Measurements from ENCODE around the gene LIMA1.
A peak's percentile ranks its signal among the peaks of the same experiment; 100 is the strongest.

LIMA1 gene

DNA sequence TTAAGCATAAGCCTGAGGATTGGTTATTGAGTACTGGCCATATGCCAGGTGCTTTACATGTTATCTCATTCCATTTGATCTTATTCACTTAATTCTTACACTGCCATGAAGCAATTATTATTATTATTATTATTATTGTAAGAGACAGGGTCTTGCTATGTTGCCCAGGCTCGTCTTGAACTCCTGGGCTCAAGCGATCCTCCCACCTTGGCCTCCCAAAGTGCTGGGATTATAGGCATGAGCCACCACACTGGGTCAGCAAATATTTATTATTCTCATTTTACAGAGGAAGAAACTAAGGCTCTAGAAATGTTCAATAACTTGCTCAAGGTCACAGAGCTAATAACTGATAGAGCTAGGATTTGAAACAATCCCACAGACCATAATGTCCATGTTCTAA is 14.8 kb downstream of the LIMA1 start:
- DNase-seq (ENCODE audit: low read depth): no peak
- TF ChIP-seq CTCF (IDR thresholded peaks at IDR 0.05; ENCODE audit: insufficient read depth, low read depth, low read length, missing control alignments): no peak
- H3K4me3 ChIP-seq (ENCODE audit: low read depth, low read length): no peak overlapping the region

GRCh38 chr12:50265770-50266524 is 17.4 kb downstream of the LIMA1 start:
- DNase-seq (ENCODE audit: low read depth): no peak
- no peak overlapping the region for H3K4me3 ChIP-seq (ENCODE audit: low read depth, low read length)
- TF ChIP-seq CTCF (IDR thresholded peaks at IDR 0.05; ENCODE audit: insufficient read depth, low read depth, low read length, missing control alignments): no peak

- TF ChIP-seq CTCF (IDR thresholded peaks at IDR 0.05; ENCODE audit: insufficient read depth, low read depth, low read length, missing control alignments): no peak
- no peak overlapping the region for H3K4me3 ChIP-seq (ENCODE audit: low read depth, low read length)
- DNase-seq (ENCODE audit: low read depth): no peak
These were observed 19.5 kb downstream of the LIMA1 start for GRCh38 chr12:50263832-50264231.

GRCh38 chr12:50261654-50262053 is 21.7 kb downstream of the LIMA1 start:
- TF ChIP-seq CTCF (IDR thresholded peaks at IDR 0.05; ENCODE audit: insufficient read depth, low read depth, low read length, missing control alignments): no peak
- H3K4me3 ChIP-seq (ENCODE audit: low read depth, low read length): no peak overlapping the region
- DNase-seq (ENCODE audit: low read depth): no peak

GRCh38 chr12:50258167-50258551 is 25.2 kb downstream of the LIMA1 start:
- no peak for TF ChIP-seq CTCF (IDR thresholded peaks at IDR 0.05; ENCODE audit: insufficient read depth, low read depth, low read length, missing control alignments)
- H3K4me3 ChIP-seq (ENCODE audit: low read depth, low read length): no peak overlapping the region
- DNase-seq (ENCODE audit: low read depth): no peak

DNA sequence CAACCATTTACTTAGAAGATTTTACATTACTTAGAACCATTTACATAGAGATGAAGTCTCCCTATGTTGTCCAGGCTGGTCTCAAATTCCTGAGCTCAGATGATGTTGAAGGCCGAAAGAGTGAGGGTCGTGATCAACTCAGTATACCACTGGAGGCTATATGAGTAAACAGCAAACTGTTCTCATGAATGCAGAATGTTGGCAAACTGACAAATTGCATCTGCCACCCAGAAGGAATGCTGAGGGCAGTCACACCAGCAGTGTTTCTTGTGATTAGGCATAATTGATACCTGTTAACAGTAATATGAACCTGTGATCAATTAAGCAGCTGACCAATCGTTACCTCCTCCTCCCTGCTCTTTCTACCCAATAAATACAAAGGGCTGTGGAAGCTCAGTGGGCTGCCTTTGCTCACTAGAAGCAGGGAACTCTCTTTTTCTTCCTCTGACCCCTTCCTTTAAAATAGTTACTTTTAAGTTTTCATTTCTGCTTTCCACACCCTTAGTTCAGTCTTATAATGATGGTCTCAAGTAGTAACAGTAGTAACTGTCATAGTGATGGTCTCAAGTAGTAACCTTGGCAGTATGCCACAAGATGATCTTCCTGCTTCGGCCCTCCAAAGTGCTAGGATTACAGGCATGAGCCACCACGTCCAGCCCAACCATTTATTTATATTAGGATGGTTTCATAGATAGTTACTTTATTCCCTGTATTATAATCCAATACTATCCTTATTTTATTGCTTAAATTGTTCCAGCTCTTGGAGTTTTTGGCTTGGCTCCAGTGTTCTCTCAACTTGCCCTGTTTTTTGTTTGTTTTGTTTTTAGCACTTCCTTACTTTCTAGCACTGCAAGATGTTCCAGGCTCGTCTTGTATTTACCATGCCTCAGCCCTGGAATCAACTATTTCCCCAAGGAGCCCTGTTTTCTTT is 25.8 kb downstream of the LIMA1 start:
- no peak overlapping the region for H3K4me3 ChIP-seq (ENCODE audit: low read depth, low read length)
- DNase-seq (ENCODE audit: low read depth): peak; percentile 18
- no peak for TF ChIP-seq CTCF (IDR thresholded peaks at IDR 0.05; ENCODE audit: insufficient read depth, low read depth, low read length, missing control alignments)
